GM08714 (cell line): ENCODE measurements around the gene CCNG1.
"Not testable (repeated sequence)": the region's sequence is repeated elsewhere in the genome, so short reads cannot be mapped to it uniquely, and the experiment has no call there.

ENCODE experiments used
- H3K4me3 ChIP-seq: fragments of 200-500 bp; sonication (Bioruptor generic); 2 replicates; pipeline ENCODE4 v1.5.1; 2014; ENCODE audit warnings: mild to moderate bottlenecking, low read length, inconsistent platforms
- ZNF274 ChIP-seq: IDR thresholded peaks from 2 replicates; pipeline ENCODE4 v1.6.1; 2012; ENCODE audit warnings: mild to moderate bottlenecking, low read depth, low read length

The CCNG1 gene

DNA sequence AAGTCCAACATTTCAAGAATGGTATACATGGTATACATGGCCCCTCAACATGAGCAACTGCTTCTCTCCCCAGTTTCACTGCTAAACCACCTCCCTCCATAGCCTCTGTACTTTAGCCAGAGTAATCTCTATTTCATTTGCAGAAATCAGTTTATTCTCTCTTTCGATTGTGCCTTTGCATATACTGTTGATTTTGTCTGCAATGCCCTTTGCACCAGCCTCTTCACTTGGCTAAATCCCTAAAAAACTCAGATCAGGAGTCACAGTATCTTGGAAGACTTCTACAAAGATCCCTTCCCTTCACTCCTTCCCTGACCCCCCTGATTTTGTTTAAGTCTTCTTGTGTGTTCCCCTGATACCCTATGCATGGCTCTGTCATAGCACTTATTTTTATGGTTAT is 4.9 kb upstream of the CCNG1 start:
- no peak for TF ChIP-seq ZNF274
- H3K4me3 ChIP-seq = no peak overlapping the region

DNA sequence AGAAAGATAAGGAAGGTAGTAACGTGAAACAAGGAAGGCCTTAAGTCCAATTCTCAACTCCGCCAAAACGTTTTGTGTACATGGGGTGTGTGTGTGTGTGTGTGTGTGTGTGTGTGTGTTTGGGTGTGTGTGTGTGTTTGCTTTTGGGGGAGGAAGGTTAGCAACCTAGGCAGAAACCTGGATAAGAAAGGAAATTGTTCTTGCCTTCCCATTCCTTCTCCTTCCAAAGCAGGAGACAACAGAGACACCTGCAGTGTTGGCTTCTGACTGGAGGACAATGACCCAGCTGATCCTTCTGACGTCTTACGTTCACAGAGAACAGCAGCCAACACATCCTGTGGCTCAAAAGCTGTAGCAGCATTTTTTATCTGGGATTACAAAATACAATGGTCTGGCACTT is 4.1 kb upstream of the CCNG1 start:
- no peak for TF ChIP-seq ZNF274
- H3K4me3 ChIP-seq = no peak overlapping the region

DNA sequence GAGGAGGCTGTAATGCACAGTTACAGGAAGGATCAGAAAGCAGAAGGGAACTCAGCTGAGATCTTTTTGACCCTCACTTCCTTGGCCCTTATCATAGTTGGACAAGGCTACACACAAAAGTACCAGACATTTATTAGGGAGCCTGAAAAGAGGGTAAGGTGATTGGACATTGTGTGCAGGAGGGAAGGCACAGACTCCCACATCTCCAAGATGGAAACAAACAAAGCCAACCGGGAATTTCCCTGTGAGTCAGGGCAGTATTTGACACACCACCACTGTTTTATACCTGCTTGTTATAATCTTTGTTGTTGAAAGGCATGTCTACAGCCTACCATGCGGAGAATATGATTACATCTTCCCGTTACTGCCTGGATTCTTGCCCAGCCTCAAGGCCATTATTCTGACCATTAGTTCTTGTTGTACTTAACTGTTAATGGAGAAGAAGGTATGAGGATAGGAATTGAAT is 3.0 kb upstream of the CCNG1 start:
- TF ChIP-seq ZNF274 = no peak
- no peak overlapping the region for H3K4me3 ChIP-seq

DNA sequence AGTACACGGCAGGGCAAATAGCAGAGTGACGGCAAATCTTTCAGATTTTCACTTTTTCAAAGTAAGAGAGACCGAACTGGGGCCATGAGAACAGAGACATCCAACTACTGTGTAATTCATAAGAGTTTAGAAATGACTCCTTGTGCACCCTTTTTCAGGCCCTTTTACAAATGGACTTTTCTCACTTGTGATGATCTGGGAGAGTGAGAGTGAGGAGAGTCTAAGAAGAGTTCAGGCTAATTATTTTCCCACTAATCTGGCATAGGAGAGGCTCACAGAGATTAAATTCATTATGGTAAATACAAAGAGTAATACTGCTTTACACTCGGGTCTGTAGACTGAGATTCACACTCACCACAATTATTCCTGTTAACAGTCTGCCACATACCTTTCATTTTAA is 880 bp upstream of the CCNG1 start:
- H3K4me3 ChIP-seq = peak overlapping the region; percentile 49
- TF ChIP-seq ZNF274 = no peak

DNA sequence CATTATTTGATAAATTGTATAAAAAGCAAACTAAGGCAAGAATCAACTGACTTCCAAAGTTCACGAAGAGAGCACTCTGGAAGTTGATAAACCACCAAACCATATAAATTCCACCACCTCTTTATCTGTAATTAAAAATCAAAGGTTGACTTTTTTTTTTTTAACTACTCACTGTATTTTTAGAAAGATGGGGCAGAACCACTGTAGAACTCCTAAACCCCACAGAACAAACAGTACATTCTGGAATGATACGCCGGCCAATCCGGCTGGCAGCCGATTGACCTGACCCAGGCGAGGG is 435 bp upstream of the CCNG1 start:
- peak overlapping the region; percentile 49 for H3K4me3 ChIP-seq
- no peak for TF ChIP-seq ZNF274

DNA sequence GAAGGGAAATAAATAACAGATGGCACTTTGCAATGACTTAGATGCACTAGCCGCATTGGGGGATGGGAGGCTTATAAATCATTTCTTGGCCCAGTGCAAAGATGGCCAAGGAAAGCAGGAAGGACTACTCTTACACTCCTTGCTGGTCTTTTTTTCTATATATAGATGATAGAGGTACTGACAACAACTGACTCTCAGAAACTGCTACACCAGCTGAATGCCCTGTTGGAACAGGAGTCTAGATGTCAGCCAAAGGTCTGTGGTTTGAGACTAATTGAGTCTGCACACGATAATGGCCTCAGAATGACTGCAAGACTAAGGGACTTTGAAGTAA is 1.7 kb downstream of the CCNG1 start:
- TF ChIP-seq ZNF274 = no peak
- H3K4me3 ChIP-seq = peak overlapping the region; percentile 99

DNA sequence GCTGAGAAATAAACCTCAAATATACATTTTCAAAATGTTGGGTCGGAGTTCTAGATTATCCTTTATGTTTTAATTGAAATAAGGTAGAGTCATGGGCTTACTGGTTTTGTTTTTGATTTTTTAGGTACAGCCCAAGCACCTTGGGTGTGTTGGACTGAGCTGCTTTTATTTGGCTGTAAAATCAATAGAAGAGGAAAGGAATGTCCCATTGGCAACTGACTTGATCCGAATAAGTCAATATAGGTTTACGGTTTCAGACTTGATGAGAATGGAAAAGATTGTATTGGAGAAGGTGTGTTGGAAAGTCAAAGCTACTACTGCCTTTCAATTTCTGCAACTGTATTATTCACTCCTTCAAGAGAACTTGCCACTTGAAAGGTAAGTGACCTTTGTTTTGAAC is 3.6 kb downstream of the CCNG1 start:
- no peak for TF ChIP-seq ZNF274
- no peak overlapping the region; the same call in 1 of the 2 replicates for H3K4me3 ChIP-seq

DNA sequence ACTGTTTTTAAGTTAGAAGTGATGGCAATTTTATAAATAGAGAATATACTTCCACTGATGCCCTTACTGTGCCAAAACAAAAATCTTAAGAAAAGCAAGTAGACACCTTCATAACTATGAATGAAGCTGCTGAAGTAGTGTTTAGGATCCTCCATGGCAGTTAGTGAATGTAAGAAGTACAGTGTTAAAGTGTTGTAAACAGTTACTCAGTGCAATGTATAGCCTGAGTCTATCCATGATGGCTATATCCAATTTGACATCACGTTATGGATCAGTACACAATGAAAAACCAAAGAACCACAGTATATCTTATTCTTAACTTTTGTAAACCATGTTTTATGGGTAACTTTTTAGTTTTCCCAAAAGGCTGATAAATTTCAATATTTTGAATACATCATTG is 7.1 kb downstream of the CCNG1 start:
- TF ChIP-seq ZNF274 = no peak
- no peak overlapping the region for H3K4me3 ChIP-seq

DNA sequence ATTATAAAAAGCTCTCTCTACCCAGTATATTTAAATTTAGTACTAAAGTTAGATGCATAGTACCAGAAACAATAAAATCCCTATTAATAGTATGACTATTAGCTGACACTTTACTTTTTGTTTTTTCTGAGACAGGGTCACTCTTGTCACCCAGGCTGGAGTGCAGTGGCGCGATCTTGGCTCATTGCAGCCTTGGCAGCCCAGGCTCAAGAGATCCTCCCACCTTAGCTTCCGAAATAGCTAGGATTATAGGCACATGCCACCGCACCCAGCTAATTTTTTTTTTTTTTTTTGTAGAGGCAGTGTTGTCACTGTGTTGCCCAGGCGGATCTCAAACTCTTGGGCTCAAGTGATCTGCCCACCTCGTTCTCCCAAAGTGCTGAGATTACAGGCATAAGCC is 8.0 kb downstream of the CCNG1 start:
- H3K4me3 ChIP-seq = no peak overlapping the region
- TF ChIP-seq ZNF274 = no peak

DNA sequence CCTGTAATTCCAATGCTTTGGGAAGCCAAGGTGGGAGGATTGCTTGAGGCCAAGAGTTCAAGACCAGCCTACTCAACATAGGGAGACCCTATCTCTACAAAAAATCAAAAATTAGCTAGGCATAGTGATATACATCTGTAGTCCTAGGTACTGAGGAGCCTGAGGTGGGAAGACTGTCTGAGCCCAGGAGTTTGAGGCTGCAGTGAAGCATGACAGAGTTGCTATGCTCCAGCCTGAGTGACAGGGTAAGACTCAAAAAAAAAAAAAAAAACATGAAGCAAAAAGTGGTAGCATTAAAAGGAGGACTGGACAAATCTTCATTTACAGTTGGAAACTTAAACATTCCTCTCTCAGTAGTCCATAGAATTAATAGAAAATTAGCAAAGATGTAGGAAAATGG is 9.8 kb downstream of the CCNG1 start:
- TF ChIP-seq ZNF274 = no peak
- H3K4me3 ChIP-seq = no peak overlapping the region

DNA sequence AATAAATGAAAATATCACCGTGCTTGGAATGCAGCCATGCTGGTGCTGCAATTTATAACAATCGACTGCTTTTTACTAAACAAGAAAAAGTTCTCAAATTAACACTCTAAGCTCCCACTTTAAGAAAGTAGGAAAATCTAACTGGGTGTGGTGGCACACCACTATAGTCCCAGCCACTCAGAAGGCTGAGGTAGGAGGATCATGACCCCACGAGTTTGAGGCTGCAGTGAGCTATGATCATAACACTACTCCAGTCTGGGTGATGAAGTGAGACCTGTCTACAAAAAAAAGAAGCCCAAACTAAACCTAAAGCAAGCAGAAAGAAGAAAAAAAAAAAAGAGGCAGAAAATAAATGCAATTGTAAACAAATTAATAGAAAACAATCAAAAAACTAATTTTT is 10.5 kb downstream of the CCNG1 start:
- H3K4me3 ChIP-seq = no peak overlapping the region
- TF ChIP-seq ZNF274 = no peak

DNA sequence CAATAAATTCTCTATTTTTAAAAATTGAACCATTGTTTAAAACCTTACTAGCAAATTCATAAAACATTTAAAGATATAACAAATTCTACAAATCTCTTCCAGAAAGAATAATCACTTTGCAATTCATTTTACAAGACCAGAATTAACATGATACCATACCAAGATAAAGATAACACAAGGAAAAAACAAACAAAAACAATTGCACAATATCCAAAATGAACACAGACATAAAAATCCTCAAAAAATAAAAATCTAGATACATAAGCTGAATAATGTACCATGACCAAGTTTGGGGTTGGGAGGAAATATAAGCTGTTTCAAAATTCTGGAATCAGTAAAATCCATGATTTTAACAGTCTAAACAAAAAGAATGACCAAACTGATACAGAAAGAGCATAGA is 11.1 kb downstream of the CCNG1 start:
- no peak overlapping the region for H3K4me3 ChIP-seq
- no peak for TF ChIP-seq ZNF274

DNA sequence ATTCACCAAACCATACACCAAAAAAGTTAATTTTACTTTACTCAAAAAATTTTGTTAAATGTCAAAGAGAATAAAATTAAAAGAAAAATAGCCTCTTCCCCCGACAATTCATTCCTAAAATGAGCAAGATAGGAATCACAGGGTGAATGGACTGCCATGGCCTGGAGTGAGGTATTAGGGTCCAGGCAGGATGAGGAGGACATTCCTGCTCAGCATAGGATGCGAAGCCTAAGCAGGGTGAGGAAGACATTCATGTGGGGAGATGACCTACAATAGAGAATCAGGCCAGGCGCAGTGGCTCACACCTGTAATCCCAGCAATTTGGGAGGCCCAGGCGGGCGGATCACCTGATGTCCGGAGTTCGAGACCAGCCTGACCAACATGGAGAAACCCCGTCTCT is 14.1 kb downstream of the CCNG1 start:
- TF ChIP-seq ZNF274 = no peak

DNA sequence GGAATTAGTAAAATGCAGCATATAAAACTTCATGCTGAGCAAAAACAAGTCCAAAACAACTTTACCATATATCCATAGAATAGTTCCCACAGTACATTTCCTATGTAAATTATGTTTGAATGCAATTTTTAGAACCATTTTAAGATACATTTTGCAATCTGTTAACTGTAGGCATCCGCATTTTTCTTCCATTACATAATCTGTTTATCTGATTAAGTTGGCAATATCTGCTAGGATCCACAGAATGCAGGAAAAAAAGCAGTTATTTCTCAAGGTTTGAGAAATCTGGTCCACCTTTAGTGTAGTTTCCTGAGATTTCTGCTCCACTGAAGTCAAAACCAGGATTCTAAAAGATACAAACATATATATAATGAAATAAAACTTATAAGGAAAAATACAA is 16.3 kb downstream of the CCNG1 start:
- H3K4me3 ChIP-seq = no peak overlapping the region
- no peak for TF ChIP-seq ZNF274

More for the DNA sequence above, 14.1 kb downstream of the CCNG1 start:
- H3K4me3 ChIP-seq = no peak overlapping the region

DNA sequence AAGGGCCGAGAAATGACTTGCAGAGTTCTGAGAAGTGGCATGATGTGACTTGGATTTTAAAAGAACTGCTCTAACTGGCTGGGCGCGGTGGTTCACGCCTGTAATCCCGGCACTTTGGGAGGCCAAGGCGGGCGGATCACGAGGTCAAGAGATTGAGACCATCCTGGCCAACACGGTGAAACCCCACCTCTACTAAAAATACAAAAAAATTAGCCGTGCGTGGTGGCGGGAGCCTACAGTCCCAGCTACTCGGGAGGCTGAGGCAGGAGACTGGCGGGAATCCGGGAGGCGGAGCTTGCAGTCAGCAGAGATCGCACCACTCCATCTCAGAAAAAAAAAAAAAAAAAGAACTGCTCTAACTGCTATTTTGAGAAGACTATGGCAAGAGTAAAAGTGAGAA is 18.0 kb downstream of the CCNG1 start:
- not testable (repeated sequence) for H3K4me3 ChIP-seq

DNA sequence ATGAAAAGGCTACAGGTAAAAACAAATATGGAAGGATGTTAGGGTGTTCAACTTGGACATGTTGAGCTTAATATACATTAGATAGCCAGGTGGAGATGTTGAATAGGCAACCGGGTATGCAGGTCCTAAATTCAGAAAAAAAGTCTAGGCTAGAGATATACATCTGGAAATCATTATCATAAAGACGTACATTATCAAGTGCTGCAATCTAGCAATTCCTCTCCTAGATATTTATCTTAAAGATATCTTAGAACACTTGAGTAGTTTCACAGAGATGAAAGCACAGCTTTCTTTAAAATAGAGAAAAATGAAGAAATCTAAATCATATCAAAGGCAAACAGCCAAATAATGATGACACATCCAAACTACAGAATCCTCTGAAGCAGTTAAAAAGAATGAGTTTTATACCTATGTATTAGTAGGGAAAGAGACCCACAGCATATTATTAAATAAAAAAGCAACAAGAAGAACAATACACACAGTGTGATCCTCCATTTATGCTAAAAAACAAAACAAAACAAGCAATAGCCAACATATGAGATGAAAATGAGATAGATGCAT is 18.7 kb downstream of the CCNG1 start:
- H3K4me3 ChIP-seq = no peak overlapping the region; the same call in 1 of the 2 replicates
- TF ChIP-seq ZNF274 = no peak

DNA sequence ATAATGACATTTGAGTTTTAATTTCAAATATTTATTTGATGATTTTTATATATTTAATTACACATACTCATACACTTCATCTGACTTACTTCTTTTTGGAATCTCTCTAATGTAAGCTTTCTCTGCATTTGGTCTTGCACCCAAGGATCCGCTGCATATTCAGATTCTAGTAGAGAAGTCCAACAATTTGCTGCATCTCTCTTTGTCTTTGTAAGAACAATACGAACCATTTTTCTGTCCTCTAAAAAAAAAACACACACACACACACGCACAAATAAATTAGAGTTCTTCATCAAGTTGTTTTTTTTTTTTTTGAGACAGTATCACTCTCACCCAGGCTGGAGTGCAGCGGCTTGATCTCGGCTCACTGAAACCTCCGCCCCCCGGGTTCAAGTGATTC is 19.4 kb downstream of the CCNG1 start:
- no peak for TF ChIP-seq ZNF274
- H3K4me3 ChIP-seq = no peak overlapping the region
